NT2/D1 (cell line): ENCODE data around the gene ATP6V1A.

Source experiments
- DNase-seq: peaks from one replicate; pipeline ENCODE4 v3.0.0-alpha.2; 2011; ENCODE audit warnings: low read depth, low spot score
- H3K27me3 ChIP-seq: 2 replicates; pipeline ENCODE4 v1.6.0; 2011; ENCODE audit warnings: mild to moderate bottlenecking; ENCODE audit not compliant: insufficient read length, insufficient read depth
- H3K36me3 ChIP-seq: 2 replicates; pipeline ENCODE4 v1.6.1; 2011; ENCODE audit warnings: mild to moderate bottlenecking, low read length, mixed read lengths; ENCODE audit not compliant: insufficient read depth, insufficient read length
- H3K4me1 ChIP-seq: 2 replicates; pipeline ENCODE4 v1.5.1; 2011; ENCODE audit not compliant: insufficient read depth, insufficient read length
- H3K4me3 ChIP-seq: 2 replicates; pipeline ENCODE4 v1.5.1; 2011; ENCODE audit warnings: low read depth; ENCODE audit not compliant: insufficient read length
- H3K9ac ChIP-seq: 2 replicates; pipeline ENCODE4 v1.6.0; 2011; ENCODE audit warnings: low read depth; ENCODE audit not compliant: insufficient read length
- H3K9me3 ChIP-seq: 2 replicates; pipeline ENCODE4 v1.5.1; 2011; ENCODE audit warnings: mild to moderate bottlenecking, low read length; ENCODE audit not compliant: insufficient read depth
- SUZ12 ChIP-seq: IDR thresholded peaks from 2 replicates; pipeline ENCODE4 v1.6.1; 2011; ENCODE audit not compliant: insufficient read length, insufficient read depth; ENCODE audit errors: extremely low read depth
- YY1 ChIP-seq: IDR thresholded peaks from 2 replicates; pipeline ENCODE4 v1.6.1; 2011; ENCODE audit not compliant: insufficient read length, insufficient read depth
- ZNF274 ChIP-seq: IDR thresholded peaks from 2 replicates; pipeline ENCODE4 v1.6.1; 2011; ENCODE audit warnings: mild to moderate bottlenecking, low read depth, low read length

Gene ATP6V1A

DNA sequence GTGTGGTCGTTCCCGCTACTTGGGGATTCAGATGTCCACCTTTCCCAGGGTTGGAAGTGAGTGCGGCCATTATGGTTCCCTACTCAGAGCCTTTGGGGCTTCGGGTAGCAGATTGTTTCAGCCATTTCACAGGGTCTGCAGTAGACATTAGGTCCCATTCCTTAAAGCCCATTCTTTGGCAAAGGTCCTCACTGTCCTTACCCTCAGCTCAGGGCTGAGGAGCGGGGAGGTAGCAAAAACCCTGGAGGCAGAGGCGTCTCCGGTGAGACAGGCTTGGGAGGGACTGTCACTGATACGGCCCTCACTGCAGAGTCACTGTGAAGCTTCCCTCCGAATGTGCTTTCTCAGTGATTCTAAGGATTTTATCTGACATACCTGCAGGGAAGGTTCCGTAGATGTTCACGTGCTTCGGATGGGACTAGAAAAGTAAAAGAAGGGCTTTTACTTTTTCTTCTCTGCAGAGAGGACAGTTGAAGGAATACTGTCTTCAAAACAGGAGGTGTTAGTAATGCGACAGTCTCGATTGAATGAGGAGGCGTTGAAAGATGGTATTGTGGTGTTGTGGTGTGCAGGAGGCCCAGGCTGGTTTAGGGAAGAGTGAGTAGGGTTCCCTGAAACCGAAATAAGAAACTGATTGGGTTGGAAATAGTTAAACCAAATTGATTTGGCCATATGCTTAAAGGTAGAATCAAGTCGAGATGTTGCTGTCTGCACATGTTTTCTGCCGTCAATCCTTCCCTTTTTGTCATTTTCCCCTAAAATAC is 630 bp downstream of the ATP6V1A start:
- Histone ChIP-seq H3K27me3 (no peaks in the 10 kb centered on the region), H3K4me1 (no peaks in the 10 kb centered on the region), H3K9me3 (no peaks in the 10 kb centered on the region), H3K36me3 (peaks cover 20% of the 10 kb centered on the region), H3K9ac (peak overlapping the region; percentile 86), H3K4me3 (peak overlapping the region; percentile 93)
- no peak for TF ChIP-seq SUZ12
- TF ChIP-seq ZNF274 = no peak
- TF ChIP-seq YY1 = peak; percentile 10
- no peak for DNase-seq

DNA sequence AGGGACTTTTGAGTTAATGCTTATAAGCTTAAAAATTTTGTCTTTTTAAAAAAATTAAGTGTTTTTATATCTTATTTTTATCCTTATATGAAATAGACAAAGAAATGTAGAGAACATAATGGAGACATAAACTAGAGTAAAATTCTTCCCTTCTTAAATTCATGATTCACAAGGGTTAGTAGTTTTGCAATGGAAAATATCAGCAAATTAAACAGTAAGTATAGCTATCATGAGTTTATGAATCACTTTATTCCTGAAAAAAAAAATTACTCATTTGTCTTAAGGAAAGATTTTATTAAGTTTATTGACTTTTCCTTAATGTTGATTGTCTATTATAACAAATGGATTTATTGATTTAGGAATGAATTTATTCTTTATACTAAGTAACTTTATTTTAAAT is 4.3 kb downstream of the ATP6V1A start:
- H3K27me3 ChIP-seq = no peaks in the 10 kb centered on the region
- no peak overlapping the region for H3K9ac ChIP-seq
- no peaks in the 10 kb centered on the region for H3K9me3 ChIP-seq
- H3K4me1 ChIP-seq = no peaks in the 10 kb centered on the region
- no peak for DNase-seq
- TF ChIP-seq YY1 (no peak), SUZ12 (no peak), ZNF274 (no peak)
- no peak overlapping the region for H3K4me3 ChIP-seq
- H3K36me3 ChIP-seq = no peaks in the 10 kb centered on the region

DNA sequence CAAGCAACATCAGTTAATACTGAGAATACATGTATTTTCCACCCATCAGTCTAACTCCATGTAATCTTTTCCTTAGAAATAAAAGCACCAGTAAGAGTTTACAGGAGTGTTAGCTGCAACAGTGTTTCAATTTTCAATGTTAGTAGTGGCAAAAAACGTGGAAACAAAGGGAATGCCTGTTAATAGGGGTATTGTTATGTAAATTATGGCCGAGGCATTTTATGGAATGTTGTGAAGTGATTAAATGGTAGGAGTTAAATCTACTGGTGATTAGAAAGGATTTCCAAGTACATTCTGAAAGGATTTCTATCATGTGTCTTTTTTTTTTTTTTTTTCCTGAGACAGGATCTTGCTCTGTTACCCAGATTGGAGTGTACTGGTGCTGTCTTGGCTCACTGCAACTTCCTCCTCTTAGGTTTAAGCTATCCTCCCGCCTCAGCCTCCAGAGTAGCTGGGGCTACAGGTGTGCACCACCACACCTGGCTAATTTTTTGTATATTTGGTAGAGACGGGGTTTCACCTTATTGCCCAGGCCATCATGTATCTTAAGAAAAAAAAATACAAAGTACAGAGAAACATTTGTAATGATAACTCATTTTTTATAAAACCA is 6.6 kb downstream of the ATP6V1A start:
- TF ChIP-seq SUZ12 = no peak
- TF ChIP-seq YY1 = no peak
- no peak for TF ChIP-seq ZNF274
- Histone ChIP-seq H3K9me3 (peaks cover 5% of the 10 kb centered on the region), H3K36me3 (no peaks in the 10 kb centered on the region), H3K27me3 (no peaks in the 10 kb centered on the region), H3K9ac (no peak overlapping the region), H3K4me3 (no peak overlapping the region), H3K4me1 (no peaks in the 10 kb centered on the region)
- peak; percentile 15 for DNase-seq

DNA sequence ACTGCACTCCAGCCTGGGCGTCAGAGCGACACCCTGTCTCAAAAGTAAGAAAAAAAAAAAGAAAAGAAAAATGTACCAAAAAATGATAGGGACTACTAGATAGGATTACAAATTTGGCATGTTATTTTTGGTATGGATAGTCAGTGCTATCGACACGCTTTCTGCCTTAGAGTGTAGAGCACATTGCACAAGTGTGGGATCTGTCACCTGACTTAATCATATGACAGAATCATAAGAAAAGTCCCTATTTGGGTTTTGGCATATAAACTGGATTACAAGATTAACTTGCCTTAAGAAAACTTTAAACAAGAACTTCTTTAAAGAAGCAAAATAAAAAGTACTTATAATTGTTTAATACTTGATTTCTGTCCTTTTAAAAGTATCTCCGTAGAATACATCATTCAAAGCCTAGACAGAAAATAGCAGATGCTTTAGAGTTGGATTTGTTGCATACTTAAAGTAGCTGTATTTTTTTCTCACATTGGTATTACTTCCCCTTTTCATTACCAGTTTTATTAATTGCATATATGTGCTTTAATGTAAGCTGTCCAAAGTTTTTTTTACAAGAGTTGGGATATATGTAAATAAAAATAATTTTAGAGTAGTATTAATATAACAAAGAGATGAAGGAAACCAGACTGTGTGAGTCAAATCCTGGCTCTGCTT is 7.8 kb downstream of the ATP6V1A start:
- Histone ChIP-seq H3K36me3 (no peaks in the 10 kb centered on the region), H3K9me3 (peaks cover 13% of the 10 kb centered on the region), H3K4me3 (no peak overlapping the region), H3K27me3 (no peaks in the 10 kb centered on the region), H3K9ac (no peak overlapping the region), H3K4me1 (no peaks in the 10 kb centered on the region)
- TF ChIP-seq YY1 (no peak), SUZ12 (no peak), ZNF274 (no peak)
- no peak for DNase-seq

DNA sequence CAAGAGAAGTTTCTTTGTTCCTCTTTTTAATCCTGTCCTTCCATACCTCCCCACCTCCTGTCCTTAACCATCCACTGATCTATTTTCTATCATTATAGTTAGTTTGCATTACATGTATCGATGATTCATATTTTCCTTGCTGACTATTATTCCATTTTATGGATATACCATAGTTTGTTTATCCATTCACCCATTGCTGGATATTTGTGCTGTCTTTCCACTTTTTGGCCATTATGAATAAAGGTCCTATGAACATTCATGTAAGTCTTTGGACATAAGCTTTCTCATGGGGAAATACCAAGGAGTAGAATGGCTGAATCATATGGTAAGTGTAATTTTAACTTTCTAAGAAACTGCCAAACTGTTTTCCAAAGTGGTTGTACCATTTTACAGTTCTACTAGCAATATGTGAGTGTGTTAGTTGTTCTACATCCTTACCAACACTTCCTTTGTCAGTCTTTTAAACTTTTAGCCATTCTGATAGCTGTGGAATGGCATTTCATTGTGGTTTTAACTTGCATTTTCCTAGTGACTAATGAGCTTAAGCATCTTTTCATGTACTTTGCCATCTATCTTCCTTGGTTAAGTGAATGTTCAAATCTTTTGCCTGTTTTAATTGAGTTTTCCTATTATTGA is 11.7 kb downstream of the ATP6V1A start:
- no peak overlapping the region for H3K4me3 ChIP-seq
- no peaks in the 10 kb centered on the region for H3K27me3 ChIP-seq
- no peak for DNase-seq
- no peaks in the 10 kb centered on the region for H3K36me3 ChIP-seq
- H3K9ac ChIP-seq = no peak overlapping the region
- no peak for TF ChIP-seq YY1
- no peak for TF ChIP-seq SUZ12
- no peak for TF ChIP-seq ZNF274
- no peaks in the 10 kb centered on the region for H3K4me1 ChIP-seq
- H3K9me3 ChIP-seq = peaks cover 13% of the 10 kb centered on the region

DNA sequence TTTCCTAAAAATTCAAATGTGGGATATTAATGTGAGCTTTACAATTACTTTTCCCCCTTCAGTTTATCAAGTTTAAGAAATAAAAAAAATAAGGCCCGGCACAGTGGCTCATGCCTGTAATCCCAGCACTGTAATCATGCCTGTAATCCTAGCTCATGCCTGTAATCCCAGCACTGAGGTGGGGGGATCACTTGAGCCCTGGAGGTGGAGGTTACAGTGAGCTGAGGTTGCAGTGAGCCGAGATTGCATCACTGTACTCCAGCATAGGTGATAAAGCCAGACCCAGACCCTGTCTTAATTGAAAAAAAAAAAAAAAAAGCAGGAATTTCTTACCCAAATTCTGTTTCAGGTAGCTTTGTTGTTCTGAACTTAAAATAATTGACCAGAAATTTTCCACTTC is 17.9 kb downstream of the ATP6V1A start:
- Histone ChIP-seq H3K36me3 (no peaks in the 10 kb centered on the region), H3K4me1 (no peaks in the 10 kb centered on the region), H3K4me3 (no peak overlapping the region), H3K9me3 (no peaks in the 10 kb centered on the region), H3K9ac (no peak overlapping the region), H3K27me3 (no peaks in the 10 kb centered on the region)
- TF ChIP-seq YY1 = no peak
- no peak for TF ChIP-seq SUZ12
- no peak for TF ChIP-seq ZNF274
- no peak for DNase-seq

DNA sequence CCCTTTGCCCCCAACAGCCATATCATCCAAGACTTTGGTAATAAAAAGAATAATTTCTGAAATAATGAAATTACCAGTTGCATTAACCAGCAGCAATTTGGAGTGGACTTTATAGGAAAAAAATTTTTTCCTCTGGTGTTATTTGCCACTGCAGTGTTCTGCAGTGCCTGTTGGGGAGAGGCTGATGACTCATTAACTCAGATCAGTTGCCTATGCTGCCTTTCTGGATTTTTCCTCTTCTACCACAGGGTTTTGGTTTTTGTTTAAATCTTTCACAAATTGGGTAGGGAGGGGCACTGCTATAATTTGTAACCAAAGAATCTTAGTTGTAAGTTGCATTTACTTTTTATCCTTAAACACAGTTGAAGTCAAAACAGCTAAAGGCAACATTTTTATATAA is 22.7 kb downstream of the ATP6V1A start:
- TF ChIP-seq YY1 (no peak), SUZ12 (no peak), ZNF274 (no peak)
- no peak overlapping the region for H3K9ac ChIP-seq
- DNase-seq = no peak
- H3K4me1 ChIP-seq = no peaks in the 10 kb centered on the region
- no peaks in the 10 kb centered on the region for H3K9me3 ChIP-seq
- H3K27me3 ChIP-seq = no peaks in the 10 kb centered on the region
- H3K4me3 ChIP-seq = no peak overlapping the region
- no peaks in the 10 kb centered on the region for H3K36me3 ChIP-seq
